Neuronal stem cell (in vitro differentiated cells): ENCODE data around the gene FLRT3. TPM values are rescaled to one million over a fixed set of nuclear protein-coding genes. Genes with fewer than 3 reads are reported as not detected.
A peak's percentile ranks its signal among the peaks of the same experiment; 100 is the strongest.

Source experiments
- DNase-seq: peaks from one replicate; pipeline ENCODE4 v3.0.0-alpha.2; 2013; ENCODE audit warnings: low spot score
- H2AFZ ChIP-seq: one replicate; pipeline ENCODE4 v1.6.1; 2013; ENCODE audit warnings: mild to moderate bottlenecking, low read length, inconsistent platforms
- H2AK5ac ChIP-seq: 2 replicates; pipeline ENCODE4 v1.6.1; 2013; ENCODE audit warnings: low read depth, mild to moderate bottlenecking, inconsistent platforms, low read length, moderate library complexity, mixed read lengths
- H2BK120ac ChIP-seq: 2 replicates; pipeline ENCODE4 v1.6.1; 2013; ENCODE audit warnings: low read depth, mild to moderate bottlenecking, inconsistent platforms, low read length, moderate library complexity, mixed read lengths
- H2BK12ac ChIP-seq: one replicate; pipeline ENCODE4 v1.6.1; 2013; ENCODE audit warnings: low read length, inconsistent platforms
- H2BK15ac ChIP-seq: 2 replicates; pipeline ENCODE4 v1.6.1; 2013; ENCODE audit warnings: mild to moderate bottlenecking, low read length, inconsistent platforms, mixed read lengths
- H2BK5ac ChIP-seq: one replicate; pipeline ENCODE4 v1.6.1; 2013; ENCODE audit warnings: inconsistent platforms, mild to moderate bottlenecking, low read length, moderate library complexity
- H3K14ac ChIP-seq: one replicate; pipeline ENCODE4 v1.6.1; 2013; ENCODE audit warnings: low read length, inconsistent platforms
- H3K18ac ChIP-seq: 2 replicates; pipeline ENCODE4 v1.6.1; 2013; ENCODE audit warnings: low read length, inconsistent platforms
- H3K23ac ChIP-seq: 2 replicates; pipeline ENCODE4 v1.6.1; 2013; ENCODE audit warnings: low read depth, mild to moderate bottlenecking, mixed read lengths, low read length, inconsistent platforms; ENCODE audit not compliant: poor library complexity
- H3K27ac ChIP-seq: replicated peaks from 3 replicates; pipeline ENCODE4 v1.5.1; 2013; ENCODE audit warnings: low read length, inconsistent platforms
- H3K27me3 ChIP-seq, 3 experiments: 2 replicates each; pipeline ENCODE4 v1.6.1; 2013; ENCODE audit warnings: low read length in 3 of 3, mild to moderate bottlenecking in 2 of 3, inconsistent platforms in 1 of 3, low read depth in 1 of 3, mixed read lengths in 1 of 3, moderate library complexity in 1 of 3; ENCODE audit not compliant: control insufficient read depth in 3 of 3, insufficient read depth in 3 of 3
- H3K36me3 ChIP-seq, 2 donors: replicated peaks in 1 of 2; 2 replicates each; pipeline ENCODE4 v1.6.1; 2013; ENCODE audit warnings: low read length in 2 of 2; ENCODE audit not compliant: control insufficient read depth in 2 of 2, insufficient read depth in 2 of 2
- H3K4ac ChIP-seq: 2 replicates; pipeline ENCODE4 v1.6.1; 2013; ENCODE audit warnings: inconsistent platforms, mild to moderate bottlenecking, low read length, moderate library complexity
- H3K4me1 ChIP-seq, 2 donors: 1 replicate in 1 of 2; 2 replicates in 1 of 2; pipeline ENCODE4 v1.6.1; 2013; ENCODE audit warnings: low read length in 2 of 2, low read depth in 1 of 2; ENCODE audit not compliant: control insufficient read depth in 2 of 2, insufficient read depth in 1 of 2
- H3K4me2 ChIP-seq: one replicate; pipeline ENCODE4 v1.6.1; 2013; ENCODE audit warnings: mild to moderate bottlenecking, low read length, inconsistent platforms; ENCODE audit not compliant: insufficient read depth, poor library complexity, severe bottlenecking
- H3K4me3 ChIP-seq, 2 donors: 2 replicates each; pipeline ENCODE4 v1.5.1; 2013; ENCODE audit warnings: low read length in 2 of 2, mild to moderate bottlenecking in 2 of 2, inconsistent platforms in 1 of 2, moderate library complexity in 1 of 2
- H3K79me1 ChIP-seq: one replicate; pipeline ENCODE4 v1.6.1; 2013; ENCODE audit warnings: low read depth, mild to moderate bottlenecking, inconsistent platforms, low read length, moderate library complexity
- H3K9ac ChIP-seq: one replicate; pipeline ENCODE4 v1.6.1; 2013; ENCODE audit warnings: mild to moderate bottlenecking, low read depth, low read length, inconsistent platforms; ENCODE audit not compliant: poor library complexity
- H3K9me3 ChIP-seq, 2 donors: replicated peaks in 1 of 2; 2 replicates each; pipeline versions ENCODE3 to v1.6.1; 2013; ENCODE audit warnings: low read length in 2 of 2, mild to moderate bottlenecking in 2 of 2, inconsistent platforms in 1 of 2, low read depth in 1 of 2, mixed read lengths in 1 of 2, moderate library complexity in 1 of 2; ENCODE audit not compliant: control insufficient read depth in 2 of 2, insufficient read depth in 1 of 2
- H4K8ac ChIP-seq: one replicate; pipeline ENCODE4 v1.6.1; 2013; ENCODE audit warnings: low read depth, mild to moderate bottlenecking, inconsistent platforms, low read length, moderate library complexity
- H4K91ac ChIP-seq: one replicate; pipeline ENCODE4 v1.6.1; 2013; ENCODE audit warnings: low read length, low read depth, mild to moderate bottlenecking, inconsistent platforms; ENCODE audit not compliant: poor library complexity
- WGBS, 2 donors: extraction: QIAGEN DNeasy Blood & Tissue Kit; methylation state at CpG; one replicate each; pipeline ENCODE4 v1.1.7; 2013; ENCODE audit warnings: missing lambda C conversion rate in 2 of 2, mixed read lengths in 1 of 2; ENCODE audit not compliant: insufficient read length in 2 of 2, insufficient replicate concordance in 1 of 2; ENCODE audit errors: extremely low coverage in 2 of 2; 5-methylcytosine and 5-hydroxymethylcytosine counted together
- polyA plus RNA-seq, 2 experiments: library from polyadenylated mRNA; stranded (reverse); fragments of 200-250 nt; gene quantifications; one replicate each; pipeline ENCODE4 v1.2.3, GENCODE V29; 2013

The FLRT3 gene
- polyA plus RNA-seq (2013, experiment 1 of 2), result 15.1 TPM
- polyA plus RNA-seq (2013, experiment 2 of 2), result 15.8 TPM

DNA sequence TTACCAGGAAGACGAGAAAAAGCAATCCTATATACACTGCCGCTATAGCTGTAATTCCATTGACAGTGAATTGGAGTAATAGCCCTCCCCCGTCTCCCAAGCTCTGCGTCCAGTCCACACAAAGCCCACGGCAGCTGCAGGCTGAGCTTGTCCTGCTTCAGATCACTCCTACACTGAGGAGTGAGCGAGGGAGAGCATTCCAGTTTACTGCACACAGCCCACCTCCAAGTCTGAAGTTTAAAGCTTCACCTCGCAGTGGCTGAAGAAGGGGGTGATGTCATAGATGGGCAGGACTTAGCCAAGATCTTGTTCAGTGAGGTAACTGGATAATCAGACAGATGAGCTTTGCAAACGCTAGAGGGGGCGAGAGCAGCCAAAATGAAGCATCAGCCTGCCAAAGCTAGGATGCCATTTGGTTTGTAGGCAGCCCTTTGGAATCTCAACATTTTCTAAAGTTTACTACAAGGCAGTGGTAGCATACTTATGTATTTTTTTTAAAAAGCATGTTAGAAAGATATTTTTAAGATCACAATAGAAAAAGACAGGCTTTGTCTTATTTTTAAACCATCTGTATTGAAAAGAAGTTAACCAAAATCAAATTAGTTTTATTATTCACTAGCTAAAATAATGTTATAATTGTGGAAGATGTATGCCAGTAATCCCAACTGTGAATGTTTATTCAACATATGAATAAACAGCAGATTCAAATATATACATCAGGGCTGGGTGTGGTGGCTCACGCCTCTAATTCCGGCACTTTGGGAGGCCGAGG, at the start of gene FLRT3:
FLRT3 (minus strand) TSS at position 213 of the 772 bp plus-strand sequence. CDS start 10,106 bp downstream, outside the sequence.
- H3K9ac ChIP-seq, result no peak within 1 kb of the TSS
- H3K27me3 ChIP-seq, result peaks cover 0 to 2% (median 0%) of the 10 kb centered on the region in 3 experiments
- H3K18ac ChIP-seq, result no peak within 1 kb of the TSS
- H2BK15ac ChIP-seq, result no peak within 1 kb of the TSS
- no peak within 1 kb of the TSS for H2BK120ac ChIP-seq
- H3K4me2 ChIP-seq, result peak within 1 kb of the TSS; percentile 56
- peaks cover 0 to 2% of the 10 kb centered on the region in 2 donors for H3K9me3 ChIP-seq
- H3K14ac ChIP-seq, result no peak within 1 kb of the TSS
- no peaks in the 10 kb centered on the region for H3K36me3 ChIP-seq
- H2BK12ac ChIP-seq, result no peak within 1 kb of the TSS
- no peaks in the 10 kb centered on the region for H3K79me1 ChIP-seq
- H2AK5ac ChIP-seq, result no peak within 1 kb of the TSS
- no peak within 1 kb of the TSS for H3K4ac ChIP-seq
- H2AFZ ChIP-seq, result peak within 1 kb of the TSS; percentile 49
- H2BK5ac ChIP-seq, result no peak within 1 kb of the TSS
- H3K4me3 ChIP-seq, result peak within 1 kb of the TSS; percentile 60 to 80
- H4K8ac ChIP-seq, result no peak within 1 kb of the TSS
- peak; percentile 91 for DNase-seq
- peak within 1 kb of the TSS; percentile 63 for H3K27ac ChIP-seq
- H4K91ac ChIP-seq, result no peak within 1 kb of the TSS
- no peak within 1 kb of the TSS for H3K23ac ChIP-seq
- WGBS, 2 donors, result no CpG with 5 or more reads among the region's 12 CpGs
- peaks cover 0 to 10% of the 10 kb centered on the region in 2 donors for H3K4me1 ChIP-seq

DNA sequence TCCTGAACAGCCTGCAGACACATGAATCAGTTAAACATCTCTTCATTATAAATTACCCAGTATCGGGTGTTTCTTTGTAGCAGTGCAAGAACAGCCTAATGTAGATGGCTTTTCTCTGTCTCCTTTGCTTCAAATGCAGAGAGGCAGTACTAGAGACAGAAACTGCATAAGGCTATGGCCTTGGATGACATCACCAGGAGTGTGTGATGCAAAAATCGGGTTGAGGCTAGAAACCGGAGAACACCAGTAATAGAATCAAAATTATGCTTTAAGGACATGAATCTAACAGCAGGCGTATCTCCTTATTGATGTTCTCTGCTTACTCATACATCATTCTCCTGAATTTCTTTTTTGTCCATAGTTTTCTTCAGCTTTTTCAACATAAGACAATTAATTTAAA, 49.3 kb upstream of the FLRT3 start:
- no peak overlapping the region for H3K23ac ChIP-seq
- WGBS, 2 donors, result no CpG with 5 or more reads among the region's 4 CpGs
- H3K27ac ChIP-seq, result no peak overlapping the region
- H4K8ac ChIP-seq, result no peak overlapping the region
- H3K14ac ChIP-seq, result no peak overlapping the region
- peaks cover 0 to 3% of the 10 kb centered on the region in 2 donors for H3K4me1 ChIP-seq
- H3K18ac ChIP-seq, result no peak overlapping the region
- no peak overlapping the region for H4K91ac ChIP-seq
- no peaks in the 10 kb centered on the region for H3K36me3 ChIP-seq
- H2AK5ac ChIP-seq, result no peak overlapping the region
- H3K27me3 ChIP-seq, result no peaks in the 10 kb centered on the region
- H3K9ac ChIP-seq, result no peak overlapping the region
- no peak overlapping the region for H3K4me3 ChIP-seq
- no peak overlapping the region for H2BK5ac ChIP-seq
- no peak overlapping the region for H3K4ac ChIP-seq
- no peaks in the 10 kb centered on the region for H3K79me1 ChIP-seq
- no peak overlapping the region for H2AFZ ChIP-seq
- peaks cover 2 to 14% of the 10 kb centered on the region in 2 donors for H3K9me3 ChIP-seq
- no peak overlapping the region for H2BK12ac ChIP-seq
- H2BK120ac ChIP-seq, result no peak overlapping the region
- no peak for DNase-seq
- no peak overlapping the region for H2BK15ac ChIP-seq
- no peak overlapping the region for H3K4me2 ChIP-seq

DNA sequence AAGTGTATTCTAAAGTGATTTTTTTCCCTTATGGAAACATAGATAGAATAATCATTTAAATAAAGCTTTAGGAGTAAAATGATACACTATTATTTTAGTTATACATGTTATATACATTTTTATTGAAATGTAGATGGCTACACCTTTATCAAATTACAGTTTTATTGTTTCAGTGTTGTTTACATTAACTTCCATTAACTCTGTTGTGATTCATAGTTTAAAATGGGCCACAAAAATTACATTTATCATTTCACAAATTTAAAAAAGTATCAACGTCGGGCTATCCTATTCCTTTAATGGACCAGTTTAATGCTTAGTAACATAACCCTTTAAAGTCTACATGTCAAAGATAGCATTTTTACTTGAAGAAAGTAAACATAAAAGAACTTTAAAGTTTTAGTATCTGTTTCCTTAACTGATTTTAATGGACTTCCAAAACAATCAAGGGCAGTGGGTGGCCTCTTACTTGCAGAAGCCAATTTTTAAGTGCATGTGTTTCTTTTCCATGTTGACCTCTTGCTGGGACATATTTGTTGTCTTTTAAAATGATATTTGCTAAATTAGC, 47.8 kb upstream of the FLRT3 start:
- no peak overlapping the region for H4K8ac ChIP-seq
- no peak overlapping the region for H2BK15ac ChIP-seq
- H3K4me2 ChIP-seq, result no peak overlapping the region
- H3K18ac ChIP-seq, result no peak overlapping the region
- no peak overlapping the region for H3K27ac ChIP-seq
- H3K79me1 ChIP-seq, result no peaks in the 10 kb centered on the region
- no peaks in the 10 kb centered on the region for H3K36me3 ChIP-seq
- no peak overlapping the region for H3K23ac ChIP-seq
- no peak overlapping the region for H3K14ac ChIP-seq
- no peak overlapping the region for H3K9ac ChIP-seq
- H2BK12ac ChIP-seq, result no peak overlapping the region
- H3K9me3 ChIP-seq, result peaks cover 2 to 12% of the 10 kb centered on the region in 2 donors
- no peak for DNase-seq
- no peak overlapping the region for H2BK120ac ChIP-seq
- no CpG with 5 or more reads among the region's 2 CpGs for WGBS, 2 donors
- H2AFZ ChIP-seq, result no peak overlapping the region
- H3K4me1 ChIP-seq, result peaks cover 0 to 3% of the 10 kb centered on the region in 2 donors
- no peak overlapping the region for H2BK5ac ChIP-seq
- H2AK5ac ChIP-seq, result no peak overlapping the region
- H3K4me3 ChIP-seq, result no peak overlapping the region
- H3K4ac ChIP-seq, result no peak overlapping the region
- no peaks in the 10 kb centered on the region for H3K27me3 ChIP-seq
- no peak overlapping the region for H4K91ac ChIP-seq

DNA sequence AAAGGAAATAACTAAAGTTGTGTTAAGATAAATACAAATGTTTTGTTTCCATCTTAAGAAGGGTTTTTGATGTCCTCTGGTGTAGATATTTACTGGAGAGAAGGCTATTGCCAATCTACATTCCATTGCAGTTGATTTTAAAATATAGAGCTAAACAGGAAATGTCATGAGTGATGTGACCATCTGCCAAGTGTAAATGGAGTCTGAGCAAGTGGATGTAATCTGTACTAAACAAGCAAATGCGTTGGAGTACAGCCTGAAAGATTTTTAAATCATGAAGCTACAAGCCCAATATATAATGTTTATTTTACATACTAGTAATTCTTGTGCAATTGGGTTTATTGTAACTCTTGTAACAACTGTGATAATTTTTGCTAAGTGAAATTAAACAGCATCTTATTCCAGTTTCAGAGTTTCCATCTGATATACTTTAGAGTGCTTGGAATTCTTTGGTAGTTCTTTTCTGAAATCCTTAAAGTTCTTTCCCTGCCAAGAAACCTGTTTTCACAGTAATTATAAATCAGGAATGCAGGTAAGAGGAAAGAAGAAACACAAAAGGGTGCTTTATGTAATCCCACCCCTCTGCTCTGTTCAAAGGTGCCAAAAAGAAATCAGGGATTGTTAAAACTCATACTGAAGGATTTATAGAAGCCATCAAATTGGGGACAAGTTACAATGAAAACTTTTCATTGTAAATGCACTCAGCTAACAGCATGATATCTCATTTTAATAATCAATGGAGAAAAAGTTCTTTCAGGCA, 47.2 kb upstream of the FLRT3 start:
- Histone ChIP-seq H2AK5ac (no peak overlapping the region), H3K14ac (no peak overlapping the region), H3K4ac (no peak overlapping the region), H2AFZ (no peak overlapping the region), H2BK15ac (no peak overlapping the region), H3K36me3 (no peaks in the 10 kb centered on the region), H3K18ac (no peak overlapping the region), H4K91ac (no peak overlapping the region), H3K27ac (no peak overlapping the region), H2BK5ac (no peak overlapping the region), H3K9me3 (peaks cover 2 to 12% of the 10 kb centered on the region in 2 donors), H3K27me3 (no peaks in the 10 kb centered on the region), H3K4me2 (no peak overlapping the region), H4K8ac (no peak overlapping the region), H3K23ac (no peak overlapping the region), H3K4me1 (peaks cover 0 to 3% of the 10 kb centered on the region in 2 donors), H3K9ac (no peak overlapping the region), H2BK120ac (no peak overlapping the region), H3K79me1 (no peaks in the 10 kb centered on the region), H2BK12ac (no peak overlapping the region), H3K4me3 (no peak overlapping the region)
- DNase-seq, result no peak
- WGBS, 2 donors, result no CpG with 5 or more reads among the region's 1 CpG
